Adrenal gland (tissue), 12 donors: ENCODE data around the gene SLC4A5. TPM values are rescaled to one million over a fixed set of nuclear protein-coding genes. Genes with fewer than 3 reads are reported as not detected.

Source experiments
- DNase-seq, 7 donors: peaks; one replicate each; pipeline ENCODE4 v3.0.0-alpha.2; 2019 to 2020
- H3K27ac ChIP-seq, 5 donors: fragments of 200-600 bp; sonication (generic) in 4 of 5; 1 replicate in 3 of 5; 2 replicates in 2 of 5; pipeline versions ENCODE4 v1.5.1 to v1.8.0; 2016 to 2020; ENCODE audit warnings: mild to moderate bottlenecking in 1 of 5
- H3K27me3 ChIP-seq: fragments of 200-600 bp; 2 replicates; pipeline ENCODE4 v1.8.0; 2021
- H3K36me3 ChIP-seq, 2 donors: fragments of 200-600 bp; replicated peaks in 1 of 2; 1 replicate in 1 of 2; 2 replicates in 1 of 2; pipeline versions ENCODE4 v1.5.1 to v1.8.0; 2018 to 2022
- H3K4me1 ChIP-seq, 2 donors: fragments of 200-600 bp; replicated peaks in 1 of 2; 1 replicate in 1 of 2; 2 replicates in 1 of 2; pipeline versions ENCODE4 v1.5.1 to v1.8.0; 2018 to 2021
- H3K4me3 ChIP-seq, 4 donors: fragments of 200-600 bp; sonication (generic) in 3 of 4; one replicate each; pipeline ENCODE4 v1.5.1; 2016 to 2018
- H3K9me3 ChIP-seq, 3 donors: fragments of 200-600 bp; sonication (generic) in 1 of 3; replicated peaks in 1 of 3; 1 replicate in 2 of 3; 2 replicates in 1 of 3; pipeline versions ENCODE4 v1.5.1 to v1.8.0; 2016 to 2021
- CTCF ChIP-seq, 6 experiments: fragments of 450-650 bp in 4 of 6; fragments of 200-600 bp in 2 of 6; sonication (generic) in 1 of 6; IDR thresholded peaks; 1 replicate in 5 of 6; 2 replicates in 1 of 6; pipeline versions ENCODE4 v1.5.1 to v1.8.0; 2016 to 2021; ENCODE audit warnings: antibody characterized with exemption in 6 of 6, mild to moderate bottlenecking in 2 of 6, moderate library complexity in 1 of 6
- POLR2A ChIP-seq, 2 donors: fragments of 450-650 bp; IDR thresholded peaks; one replicate each; pipeline ENCODE4 v1.6.1; 2017; ENCODE audit warnings: antibody characterized with exemption in 2 of 2, mild to moderate bottlenecking in 2 of 2, moderate library complexity in 1 of 2
- WGBS, 4 donors: extraction: QIAGEN DNeasy Blood & Tissue Kit in 2 of 4; methylation state at CpG; one replicate each; pipeline versions ENCODE4 v1.1.5 to v1.1.7; 2013 to 2017; 5-methylcytosine and 5-hydroxymethylcytosine counted together
- intact Hi-C, 2 donors: fragments of 100-400 bp; cut with DNase I; formaldehyde crosslinking; loops; one replicate each; pipeline versions ENCODE4 v1.14.1 to v1.15.0; 2022 to 2023
- polyA plus RNA-seq, 3 donors: library from polyadenylated mRNA; stranded (reverse); fragments of 200-250 nt in 2 of 3; fragments of 350-450 nt in 1 of 3; fragmentation: Illumina TruSeq in 1 of 3; extraction: RNeasy Lipid Tissue Mini Kit (QIAGEN cat#74804) in 1 of 3; gene quantifications; one replicate each; pipeline ENCODE4 v1.2.3, GENCODE V29; 2013 to 2014
- total RNA-seq, 9 donors: library from RNA; depleted of rRNA in 4 of 9; stranded (reverse); fragments of >200 nt in 4 of 9; fragments of 120-200 nt in 1 of 9; fragmentation: NEBNext Ultra II Directional in 1 of 9; extraction: Animal tissue kit (Norgen Biotek cat#: 25700) in 1 of 9; gene quantifications; one replicate each; pipeline versions ENCODE4 v1.1.0 to v1.2.4, GENCODE V29; 2013 to 2023
- donor health status: healthy with polysubstance abuse.
- donor health status: Bipolar disorder and iron deficiency.
- donor health status: DM: yes; HTN: yes; CAD: no.
- donor health status: DM: no; HTN: no; CAD: no.
- donor health status: DM: no; HTN: no; CAD: no.
- donor health status: DM: yes; HTN: yes; CAD: no.

Gene SLC4A5
- total and polyA plus RNA-seq, 12 donors, result 0.14 to 2.7 (median 0.74) TPM; not detected in 1

GRCh38 chr2:74328074-74328473 lies 15.1 kb downstream of the SLC4A5 start:
- H3K4me1 ChIP-seq, result no peaks in the 10 kb centered on the region
- no peaks in the 10 kb centered on the region for H3K9me3 ChIP-seq
- no peak for DNase-seq
- intact Hi-C loops, result no loop called here
- TF ChIP-seq POLR2A (IDR thresholded peaks at IDR 0.05), result no peak
- TF ChIP-seq CTCF (IDR thresholded peaks at IDR 0.05), result no peak
- no peak overlapping the region for H3K4me3 ChIP-seq
- 80 to 88% (median 86%) methylated on average over 2 of the region's 2 CpGs; no CpG with 5 or more reads in 1 of the 4 donors for WGBS, 4 donors
- no peaks in the 10 kb centered on the region for H3K36me3 ChIP-seq
- no peaks in the 10 kb centered on the region for H3K27me3 ChIP-seq
- H3K27ac ChIP-seq, result no peak overlapping the region

- Histone ChIP-seq H3K4me1 (no peaks in the 10 kb centered on the region), H3K9me3 (no peaks in the 10 kb centered on the region), H3K27me3 (no peaks in the 10 kb centered on the region), H3K27ac (no peak overlapping the region), H3K36me3 (no peaks in the 10 kb centered on the region), H3K4me3 (no peak overlapping the region)
- intact Hi-C loops, result no loop called here
- TF ChIP-seq POLR2A (IDR thresholded peaks at IDR 0.05) (no peak), CTCF (IDR thresholded peaks at IDR 0.05) (no peak)
- 81 to 94% (median 87%) methylated on average over 1 of the region's 1 CpG for WGBS, 4 donors
- DNase-seq, result no peak
Observed at GRCh38 chr2:74327627-74328026, 15.6 kb downstream of the SLC4A5 start.

GRCh38 chr2:74327199-74327598 lies 16.0 kb downstream of the SLC4A5 start:
- Histone ChIP-seq H3K4me1 (no peaks in the 10 kb centered on the region), H3K27ac (no peak overlapping the region), H3K9me3 (no peaks in the 10 kb centered on the region), H3K27me3 (no peaks in the 10 kb centered on the region), H3K4me3 (no peak overlapping the region), H3K36me3 (no peaks in the 10 kb centered on the region)
- WGBS, 4 donors, result 78 to 88% (median 83%) methylated on average over 5 of the region's 5 CpGs
- TF ChIP-seq POLR2A (IDR thresholded peaks at IDR 0.05) (no peak), CTCF (IDR thresholded peaks at IDR 0.05) (no peak)
- intact Hi-C loops, result no loop called here
- DNase-seq, result no peak

GRCh38 chr2:74325815-74326214 lies 17.4 kb downstream of the SLC4A5 start:
- H3K27me3 ChIP-seq, result no peaks in the 10 kb centered on the region
- WGBS, 4 donors, result 77 to 81% (median 77%) methylated on average over 2 of the region's 2 CpGs
- intact Hi-C loops, result no loop called here
- DNase-seq, result no peak
- H3K4me3 ChIP-seq, result no peak overlapping the region
- no peaks in the 10 kb centered on the region for H3K4me1 ChIP-seq
- no peaks in the 10 kb centered on the region for H3K36me3 ChIP-seq
- H3K27ac ChIP-seq, result no peak overlapping the region
- TF ChIP-seq POLR2A (IDR thresholded peaks at IDR 0.05), result no peak
- no peaks in the 10 kb centered on the region for H3K9me3 ChIP-seq

GRCh38 chr2:74321737-74322136 lies 21.5 kb downstream of the SLC4A5 start:
- Histone ChIP-seq H3K27ac (no peak overlapping the region), H3K27me3 (no peaks in the 10 kb centered on the region), H3K4me1 (no peaks in the 10 kb centered on the region), H3K36me3 (no peaks in the 10 kb centered on the region), H3K9me3 (no peaks in the 10 kb centered on the region), H3K4me3 (no peak overlapping the region)
- WGBS, 4 donors, result 74 to 91% (median 89%) methylated on average over 2 of the region's 2 CpGs
- no peak for DNase-seq
- TF ChIP-seq POLR2A (IDR thresholded peaks at IDR 0.05), result no peak
- no peak for TF ChIP-seq CTCF (IDR thresholded peaks at IDR 0.05)
- intact Hi-C loops, result no loop called here
